ENCODE measurements around the gene CDC25C. TPM values are rescaled to one million over a fixed set of nuclear protein-coding genes. Genes with fewer than 3 reads are reported as not detected.
A peak's percentile ranks its signal among the peaks of the same experiment; 100 is the strongest.

The CDC25C gene
- total and polyA plus RNA-seq, 9 of the 15 experiments (the other 6 are each of a cell fraction or from before 2014, with no cell fraction given): 19.1 to 63.7 (median 31.9) TPM

DNA sequence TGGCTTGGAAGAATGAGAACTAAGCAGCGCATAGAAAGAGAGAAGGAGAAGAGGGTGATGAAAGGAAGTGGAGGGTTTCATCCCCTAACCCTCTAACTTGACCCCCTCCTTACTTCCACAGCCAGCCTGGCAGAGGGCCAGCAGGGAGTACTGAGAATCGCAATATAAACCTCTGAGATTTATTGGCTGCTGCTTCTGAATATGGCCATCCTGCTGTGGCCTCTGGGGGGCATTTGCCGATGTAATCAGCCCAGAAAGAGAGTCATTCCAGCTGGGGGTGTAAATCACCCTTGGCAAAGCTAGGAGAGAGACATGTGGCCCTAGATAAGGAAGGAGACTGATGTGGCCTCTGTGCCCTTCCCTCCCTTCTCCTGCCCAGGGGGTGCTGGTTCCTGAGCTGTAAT is 56.2 kb downstream of the CDC25C start (continued):
- TF ChIP-seq, protein P1, sequence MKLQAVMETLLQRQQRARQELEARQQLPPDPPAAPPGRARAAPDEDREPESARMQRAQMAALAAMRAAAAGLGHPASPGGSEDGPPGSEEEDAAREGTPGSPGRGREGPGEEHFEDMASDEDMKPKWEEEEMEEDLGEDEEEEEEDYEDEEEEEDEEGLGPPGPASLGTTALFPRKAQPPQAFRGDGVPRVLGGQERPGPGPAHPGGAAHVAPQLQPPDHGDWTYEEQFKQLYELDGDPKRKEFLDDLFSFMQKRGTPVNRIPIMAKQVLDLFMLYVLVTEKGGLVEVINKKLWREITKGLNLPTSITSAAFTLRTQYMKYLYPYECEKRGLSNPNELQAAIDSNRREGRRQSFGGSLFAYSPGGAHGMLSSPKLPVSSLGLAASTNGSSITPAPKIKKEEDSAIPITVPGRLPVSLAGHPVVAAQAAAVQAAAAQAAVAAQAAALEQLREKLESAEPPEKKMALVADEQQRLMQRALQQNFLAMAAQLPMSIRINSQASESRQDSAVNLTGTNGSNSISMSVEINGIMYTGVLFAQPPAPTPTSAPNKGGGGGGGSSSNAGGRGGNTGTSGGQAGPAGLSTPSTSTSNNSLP (IDR thresholded peaks at IDR 0.05; ENCODE audit: borderline replicate concordance, low read depth, low read length): no peak
- TF ChIP-seq, protein P2, sequence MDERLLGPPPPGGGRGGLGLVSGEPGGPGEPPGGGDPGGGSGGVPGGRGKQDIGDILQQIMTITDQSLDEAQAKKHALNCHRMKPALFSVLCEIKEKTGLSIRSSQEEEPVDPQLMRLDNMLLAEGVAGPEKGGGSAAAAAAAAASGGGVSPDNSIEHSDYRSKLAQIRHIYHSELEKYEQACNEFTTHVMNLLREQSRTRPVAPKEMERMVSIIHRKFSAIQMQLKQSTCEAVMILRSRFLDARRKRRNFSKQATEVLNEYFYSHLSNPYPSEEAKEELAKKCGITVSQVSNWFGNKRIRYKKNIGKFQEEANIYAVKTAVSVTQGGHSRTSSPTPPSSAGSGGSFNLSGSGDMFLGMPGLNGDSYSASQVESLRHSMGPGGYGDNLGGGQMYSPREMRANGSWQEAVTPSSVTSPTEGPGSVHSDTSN (CRISPR knock-in tag; IDR thresholded peaks at IDR 0.05; ENCODE audit: low read depth): no peak
- TF ChIP-seq, protein P2 (tag; conservative IDR thresholded peaks at IDR 0.05; ENCODE audit: low read depth): peak; percentile 76
- 0 out of 2 replicates have a peak, but pooled peaks have one; percentile 10 for TF ChIP-seq KLF16 (IDR thresholded peaks at IDR 0.05)
- TF ChIP-seq, protein P3, sequence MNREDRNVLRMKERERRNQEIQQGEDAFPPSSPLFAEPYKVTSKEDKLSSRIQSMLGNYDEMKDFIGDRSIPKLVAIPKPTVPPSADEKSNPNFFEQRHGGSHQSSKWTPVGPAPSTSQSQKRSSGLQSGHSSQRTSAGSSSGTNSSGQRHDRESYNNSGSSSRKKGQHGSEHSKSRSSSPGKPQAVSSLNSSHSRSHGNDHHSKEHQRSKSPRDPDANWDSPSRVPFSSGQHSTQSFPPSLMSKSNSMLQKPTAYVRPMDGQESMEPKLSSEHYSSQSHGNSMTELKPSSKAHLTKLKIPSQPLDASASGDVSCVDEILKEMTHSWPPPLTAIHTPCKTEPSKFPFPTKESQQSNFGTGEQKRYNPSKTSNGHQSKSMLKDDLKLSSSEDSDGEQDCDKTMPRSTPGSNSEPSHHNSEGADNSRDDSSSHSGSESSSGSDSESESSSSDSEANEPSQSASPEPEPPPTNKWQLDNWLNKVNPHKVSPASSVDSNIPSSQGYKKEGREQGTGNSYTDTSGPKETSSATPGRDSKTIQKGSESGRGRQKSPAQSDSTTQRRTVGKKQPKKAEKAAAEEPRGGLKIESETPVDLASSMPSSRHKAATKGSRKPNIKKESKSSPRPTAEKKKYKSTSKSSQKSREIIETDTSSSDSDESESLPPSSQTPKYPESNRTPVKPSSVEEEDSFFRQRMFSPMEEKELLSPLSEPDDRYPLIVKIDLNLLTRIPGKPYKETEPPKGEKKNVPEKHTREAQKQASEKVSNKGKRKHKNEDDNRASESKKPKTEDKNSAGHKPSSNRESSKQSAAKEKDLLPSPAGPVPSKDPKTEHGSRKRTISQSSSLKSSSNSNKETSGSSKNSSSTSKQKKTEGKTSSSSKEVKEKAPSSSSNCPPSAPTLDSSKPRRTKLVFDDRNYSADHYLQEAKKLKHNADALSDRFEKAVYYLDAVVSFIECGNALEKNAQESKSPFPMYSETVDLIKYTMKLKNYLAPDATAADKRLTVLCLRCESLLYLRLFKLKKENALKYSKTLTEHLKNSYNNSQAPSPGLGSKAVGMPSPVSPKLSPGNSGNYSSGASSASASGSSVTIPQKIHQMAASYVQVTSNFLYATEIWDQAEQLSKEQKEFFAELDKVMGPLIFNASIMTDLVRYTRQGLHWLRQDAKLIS (CRISPR knock-in tag; IDR thresholded peaks at IDR 0.05): no peak

Measured in K562 (cell line).